Hepatic stellate cell (primary cell): ENCODE results near the gene NISCH.

Experiments used
- DNase-seq: peaks from one replicate; pipeline ENCODE4 v3.0.0; 2011; ENCODE audit warnings: low spot score

NISCH gene

DNA sequence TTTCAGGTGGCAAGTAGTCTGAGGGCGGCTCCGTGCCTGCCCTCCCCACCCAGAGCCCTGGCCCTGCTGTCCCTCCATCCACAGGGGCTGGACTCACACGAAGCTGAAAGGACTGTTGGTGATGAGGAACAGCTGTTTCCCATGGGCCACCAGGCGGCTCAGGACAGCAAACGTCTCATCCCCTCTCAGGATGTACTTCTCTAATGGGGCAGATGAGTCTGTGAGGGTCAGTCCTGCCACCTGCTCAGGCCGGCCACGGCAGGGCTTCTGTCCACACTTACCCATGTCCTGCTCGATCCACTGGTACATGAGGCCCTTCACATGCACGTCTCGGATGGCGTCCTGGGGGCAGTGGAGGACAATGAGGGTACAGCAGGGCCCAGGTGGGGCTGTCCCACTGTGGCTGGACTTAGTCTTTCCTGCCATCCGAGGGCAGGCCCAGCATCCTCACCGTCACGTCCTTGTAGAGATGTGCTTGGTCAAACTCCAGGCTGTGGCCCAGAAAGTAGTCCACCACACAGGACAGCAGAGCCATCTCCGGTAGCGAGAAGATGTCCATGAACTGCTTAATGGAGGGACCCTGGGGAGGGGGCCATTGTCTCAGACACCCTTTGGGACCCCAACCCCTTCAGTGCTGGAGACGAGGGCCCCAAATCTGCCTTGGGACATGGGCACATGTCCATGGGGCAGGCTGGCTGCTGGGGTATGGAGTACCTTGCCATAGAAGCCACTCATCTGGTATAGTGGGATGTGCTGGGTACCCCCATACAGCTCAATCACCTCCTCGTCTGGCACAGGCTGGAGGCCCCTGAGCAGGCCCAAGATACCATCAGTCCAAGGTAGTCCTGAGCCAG, 72.6 kb downstream of the NISCH start:
- DNase-seq, result no peak

DNA sequence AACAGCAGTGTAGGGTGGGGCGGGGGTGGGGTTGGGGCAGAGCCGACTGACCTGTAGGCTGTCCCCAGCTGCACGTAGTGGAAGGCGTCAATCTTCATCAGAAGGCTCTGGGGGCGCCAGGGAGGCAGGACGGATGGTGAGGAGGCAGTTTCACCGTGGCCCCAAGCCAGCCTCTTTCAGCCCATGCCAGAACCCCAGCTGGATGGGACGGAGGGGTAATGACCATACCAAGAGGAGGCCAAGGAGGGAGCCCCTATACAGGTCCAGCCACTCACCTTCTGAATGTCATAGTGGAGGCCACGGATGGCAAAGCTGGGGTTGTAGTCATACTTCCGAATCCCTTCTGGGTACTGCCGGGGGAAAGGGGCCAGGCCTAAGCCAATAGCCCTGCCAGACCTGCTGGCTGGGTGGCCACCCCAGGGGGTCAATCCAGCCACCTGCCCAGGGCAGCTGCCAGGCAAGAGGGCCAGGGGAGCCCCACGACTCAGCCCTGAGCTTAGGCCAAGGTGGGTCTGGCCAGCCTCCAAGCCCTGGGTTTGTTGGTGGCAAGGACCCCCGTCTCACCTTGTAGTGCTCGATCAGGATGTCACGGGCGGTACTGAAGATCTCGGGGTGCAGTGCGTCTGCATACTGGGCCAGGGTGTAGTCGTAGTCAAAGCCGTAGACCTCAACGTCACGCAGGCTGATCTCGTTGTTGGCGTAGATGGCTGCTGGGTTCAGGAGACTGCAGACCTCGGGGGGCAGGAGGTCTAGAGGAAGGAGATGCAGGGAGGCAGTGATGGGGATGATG, 73.4 kb downstream of the NISCH start:
- no peak for DNase-seq

- DNase-seq, result no peak
These were observed 74.3 kb downstream of the NISCH start for GRCh38 chr3:52529376-52530333.

GRCh38 chr3:52530918-52531826, 75.8 kb downstream of the NISCH start:
- DNase-seq, result peak; percentile 12

GRCh38 chr3:52531860-52532516, 76.6 kb downstream of the NISCH start:
- DNase-seq, result peak; percentile 27

GRCh38 chr3:52532517-52532837, 77.1 kb downstream of the NISCH start:
- peak; percentile 81 for DNase-seq

DNA sequence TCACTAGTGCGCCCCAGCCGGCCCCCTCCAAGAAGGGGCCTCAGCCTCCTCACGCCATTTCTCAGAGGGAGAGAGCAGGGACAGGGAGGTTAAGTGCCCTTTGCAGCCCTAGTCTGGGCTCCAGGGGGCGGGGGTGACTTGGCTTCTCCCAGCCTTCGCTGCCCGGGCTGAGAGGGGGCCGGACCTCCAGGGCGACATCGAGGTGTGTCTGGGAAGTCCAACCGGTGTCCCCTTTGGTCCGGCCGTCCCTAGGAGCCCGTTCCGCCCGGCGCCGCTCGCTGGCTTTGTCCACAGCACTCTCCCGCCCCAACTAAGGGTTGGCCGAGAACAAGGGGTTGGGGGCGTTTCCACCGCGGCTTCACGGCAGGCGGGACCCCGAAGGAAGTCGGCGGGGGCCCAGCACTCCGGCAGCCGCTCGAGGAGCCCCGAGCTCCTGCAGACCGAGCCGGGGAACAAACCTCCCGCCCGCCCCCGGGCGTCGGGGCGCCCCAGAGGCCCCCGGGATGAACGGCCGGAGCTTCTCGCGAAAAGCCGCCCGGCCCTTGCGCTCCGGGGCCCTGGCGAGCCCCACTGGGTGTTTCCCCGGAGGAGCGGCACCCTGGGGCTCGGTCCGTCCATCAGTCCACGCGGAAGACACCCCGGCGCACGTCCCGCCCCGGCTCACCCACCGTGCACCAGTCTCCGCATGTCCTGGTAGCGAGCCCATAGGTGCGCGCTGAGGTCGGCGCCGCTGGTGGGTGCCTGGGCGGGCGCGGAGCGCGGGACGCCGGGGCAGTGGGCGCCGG, 77.6 kb downstream of the NISCH start:
- peak; percentile 67 for DNase-seq

DNA sequence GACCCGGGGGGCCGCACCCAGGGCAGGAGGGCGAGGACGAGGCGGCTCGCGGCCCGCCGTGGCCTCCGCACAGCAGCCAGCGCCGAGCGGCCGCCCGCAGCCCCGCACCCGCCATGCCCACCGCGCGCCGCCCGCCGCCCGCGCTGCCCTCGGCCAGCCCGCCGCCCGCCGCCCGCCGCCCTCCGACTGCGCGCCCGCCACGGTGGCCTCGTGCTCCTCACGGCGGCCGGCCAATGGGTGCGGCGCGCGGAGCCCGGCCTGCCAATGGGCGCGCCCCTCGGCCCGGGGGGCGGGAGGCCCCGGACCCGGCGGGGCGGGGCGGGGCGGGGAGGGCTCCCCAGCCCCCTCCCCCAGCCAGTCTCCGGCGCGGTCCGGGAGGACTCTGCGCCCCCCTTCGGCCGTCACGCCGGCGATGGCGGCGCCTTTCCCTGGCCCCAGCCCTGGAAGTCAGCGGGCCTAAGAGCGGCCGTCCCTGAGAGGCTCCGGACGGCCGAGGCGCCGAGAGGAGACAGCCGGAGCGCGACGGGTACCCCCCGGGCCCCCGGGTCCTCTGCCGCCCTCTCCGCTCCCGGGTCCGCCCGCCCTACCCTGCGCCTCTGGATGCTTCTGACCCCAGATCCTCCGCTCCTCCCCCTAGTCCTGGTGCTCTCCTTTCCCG, 78.3 kb downstream of the NISCH start, which contains the start of gene NT5DC2:
Gene NT5DC2, minus strand, starts transcription at position 235 of the 658 bp plus-strand sequence. Its CDS starts 120 bp downstream, at position 115.
- peak; percentile 94 for DNase-seq

DNA sequence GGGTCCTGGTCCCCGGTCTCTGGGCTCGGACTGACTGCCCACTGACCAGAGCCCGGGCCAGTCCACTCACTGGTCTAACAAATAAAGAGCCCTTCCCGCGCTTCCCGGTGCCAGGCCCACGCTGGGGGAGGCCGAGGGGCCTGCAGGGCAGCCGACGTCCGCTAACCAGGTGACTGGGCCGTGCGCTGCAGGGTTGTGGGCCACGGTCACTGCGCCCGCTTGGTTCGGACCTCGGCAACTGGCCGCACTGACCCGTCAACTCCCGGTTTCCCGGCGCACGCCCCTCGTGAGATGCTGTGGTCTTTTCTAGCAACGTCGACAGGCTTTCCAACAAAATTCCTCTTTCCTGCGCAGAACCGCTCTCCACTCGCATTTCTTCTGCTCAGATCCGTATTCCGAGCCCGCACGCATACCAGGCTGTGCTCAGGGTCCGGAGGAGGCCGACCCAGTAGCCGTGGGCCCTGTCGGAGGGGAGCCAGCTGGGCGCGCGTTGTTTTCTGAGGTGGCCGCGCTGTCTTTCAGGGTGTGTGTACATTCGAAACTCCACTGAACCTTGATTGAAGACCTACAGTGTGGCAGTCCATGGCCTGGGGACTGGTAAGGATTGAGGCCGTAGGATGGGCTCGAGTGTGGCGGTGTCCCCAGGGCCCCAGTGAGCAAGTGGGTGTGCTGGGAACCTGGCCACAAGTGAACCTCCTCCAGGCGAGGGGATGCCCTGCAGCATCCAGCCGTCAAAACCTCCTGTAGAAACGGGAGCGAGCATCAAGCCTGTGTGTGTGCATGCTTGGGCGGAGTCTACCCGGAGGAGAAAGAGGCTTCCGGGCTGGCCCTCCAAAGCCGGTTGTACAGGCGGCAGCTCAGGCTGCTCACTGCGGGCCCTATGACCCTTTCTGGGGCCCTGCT, 79.1 kb downstream of the NISCH start:
- DNase-seq, result peak; percentile 36

DNA sequence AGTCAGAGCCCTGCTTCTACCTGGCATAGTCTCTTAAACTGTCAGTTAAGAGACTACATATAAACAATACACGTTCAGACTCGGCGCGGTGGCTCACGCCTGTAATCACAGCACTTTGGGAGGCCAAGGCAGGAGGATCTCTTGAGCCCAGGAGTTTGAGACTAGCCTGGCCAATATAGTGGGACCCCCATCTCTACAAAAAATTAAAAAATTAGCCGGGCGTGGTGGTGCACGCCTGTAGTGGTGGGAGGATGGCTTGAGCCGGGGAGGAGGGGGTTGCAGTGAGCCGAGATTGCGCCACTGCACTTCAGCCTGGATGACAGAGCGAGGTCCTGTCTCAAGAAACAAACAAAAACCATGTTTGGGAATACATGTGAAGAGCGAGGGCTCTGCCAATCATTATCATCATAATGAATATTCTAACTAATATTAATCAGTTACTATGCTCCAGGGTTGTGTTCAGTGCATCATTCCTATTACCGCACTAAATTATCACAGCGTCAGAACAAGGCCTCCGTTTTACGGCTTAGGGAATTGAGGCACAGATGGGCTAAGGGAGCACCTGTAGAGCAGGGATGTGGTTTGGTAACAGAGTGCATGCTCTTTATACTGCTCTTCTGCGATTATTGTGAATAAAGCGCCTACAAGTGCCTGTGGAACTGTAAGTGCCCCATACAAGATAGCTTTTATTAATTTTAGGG, 80.2 kb downstream of the NISCH start:
- DNase-seq, result no peak

DNA sequence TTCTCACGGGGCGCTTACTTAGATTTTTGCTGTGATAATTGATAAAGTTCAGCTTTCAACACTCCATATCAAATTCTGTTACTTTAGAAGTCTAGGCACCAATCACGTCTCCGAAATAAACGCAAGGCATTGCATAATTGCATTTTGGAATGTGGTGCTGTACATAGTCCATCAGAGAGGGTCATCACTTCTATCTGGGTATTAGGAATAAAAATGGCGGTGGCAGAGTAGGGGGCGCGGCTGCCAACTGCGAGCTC, 80.6 kb downstream of the NISCH start:
- DNase-seq, result no peak

GRCh38 chr3:52536369-52537164, 81.2 kb downstream of the NISCH start, which contains the start of gene UQCC5:
UQCC5 (plus strand) TSS chr3:52536605; CDS start chr3:52536756, 151 bp downstream.
- peak; percentile 100 for DNase-seq

DNA sequence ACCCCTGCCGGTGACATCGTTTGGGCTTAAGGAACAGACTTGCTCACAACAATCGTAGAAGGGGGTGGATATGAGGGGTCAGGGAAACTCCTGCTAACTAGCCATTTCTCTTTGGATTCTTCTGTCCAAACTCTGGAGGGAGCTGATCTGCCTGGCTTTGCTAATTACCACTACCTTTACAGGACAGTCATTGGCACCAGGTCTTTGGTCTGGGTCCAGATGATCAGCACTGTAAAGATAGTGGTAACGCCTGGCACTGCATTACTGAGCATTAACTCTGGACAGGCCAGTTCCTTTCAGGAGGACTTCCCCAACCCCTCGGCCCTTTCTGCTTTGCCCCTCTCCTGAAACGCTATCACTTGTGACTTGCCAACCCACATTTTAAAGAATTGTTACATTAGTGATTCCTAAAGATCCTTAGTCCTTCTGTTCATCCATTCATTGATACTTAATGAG, 81.8 kb downstream of the NISCH start:
- no peak for DNase-seq

- peak; percentile 4 for DNase-seq
These were observed 82.5 kb downstream of the NISCH start for GRCh38 chr3:52537726-52538421.

GRCh38 chr3:52539010-52539653, 83.7 kb downstream of the NISCH start:
- no peak for DNase-seq
